Lung (tissue), 12 donors: ENCODE results near the gene LYRM2. TPM values are rescaled to one million over a fixed set of nuclear protein-coding genes. Genes with fewer than 3 reads are reported as not detected.

Experiments used
- ATAC-seq: fragments of 200-7000 bp; cut with Tn5 transposase; one replicate; pipeline ENCODE4 v1.9.1; 2020; ENCODE audit warnings: moderate number of reproducible peaks; ENCODE audit not compliant: insufficient read depth, low FRiP score
- DNase-seq, 3 donors: peaks; one replicate each; pipeline ENCODE4 v3.0.0-alpha.2; 2013 to 2017
- H3K27ac ChIP-seq, 2 donors: one replicate each; pipeline ENCODE4 v1.5.1; 2013; ENCODE audit warnings: mild to moderate bottlenecking in 2 of 2, moderate library complexity in 2 of 2, control low read depth in 1 of 2, inconsistent platforms in 1 of 2, low read depth in 1 of 2, low read length in 1 of 2
- H3K27me3 ChIP-seq, 3 donors: one replicate each; pipeline ENCODE4 v1.5.1; 2013; ENCODE audit warnings: low read length in 2 of 3; ENCODE audit not compliant: control insufficient read depth in 3 of 3, insufficient read depth in 3 of 3
- H3K36me3 ChIP-seq, 4 donors: one replicate each; pipeline ENCODE4 v1.5.1; 2013; ENCODE audit warnings: low read length in 4 of 4, mild to moderate bottlenecking in 1 of 4, moderate library complexity in 1 of 4; ENCODE audit not compliant: control insufficient read depth in 4 of 4, insufficient read depth in 4 of 4
- H3K4me1 ChIP-seq, 5 donors: one replicate each; pipeline ENCODE4 v1.5.1; 2013; ENCODE audit warnings: low read length in 5 of 5, mild to moderate bottlenecking in 2 of 5, moderate library complexity in 1 of 5; ENCODE audit not compliant: control insufficient read depth in 5 of 5, insufficient read depth in 5 of 5
- H3K4me3 ChIP-seq: one replicate; pipeline ENCODE4 v1.5.1; 2013; ENCODE audit warnings: mild to moderate bottlenecking, control low read depth, moderate library complexity
- H3K9ac ChIP-seq, 2 donors: one replicate each; pipeline ENCODE4 v1.5.1; 2013; ENCODE audit warnings: low read length in 2 of 2, control low read depth in 1 of 2; ENCODE audit not compliant: insufficient read depth in 1 of 2
- H3K9me3 ChIP-seq, 4 donors: one replicate each; pipeline ENCODE4 v1.5.1; 2013; ENCODE audit warnings: low read length in 3 of 4, mild to moderate bottlenecking in 1 of 4, moderate library complexity in 1 of 4; ENCODE audit not compliant: control insufficient read depth in 4 of 4, insufficient read depth in 3 of 4
- WGBS, 2 donors: extraction: QIAGEN DNeasy Blood & Tissue Kit; methylation state at CpG; one replicate each; pipeline ENCODE4 v1.1.7; 2013; 5-methylcytosine and 5-hydroxymethylcytosine counted together
- polyA plus RNA-seq, 2 donors: library from polyadenylated mRNA; stranded (reverse); fragments of 200-250 nt; gene quantifications; one replicate each; pipeline ENCODE4 v1.2.1, GENCODE V29; 2013
- total RNA-seq, 2 donors: library from RNA; depleted of rRNA in 1 of 2; stranded (reverse); fragments of >200 nt in 1 of 2; gene quantifications; one replicate each; pipeline ENCODE4 v1.2.1, GENCODE V29; 2014 to 2021
- TF ChIP-seq, protein P1 (sequence below): IDR thresholded peaks from 2 replicates; pipeline ENCODE4 v1.5.1; 2012; ENCODE audit warnings: mild to moderate bottlenecking; ENCODE audit errors: control extremely low read depth, extremely low read depth
- donor health status: control.
- donor health status: control.
- donor health status: Bipolar disorder and iron deficiency.
- donor health status: healthy.
- donor health status: DM: yes; HTN: yes; CAD: no.

The LYRM2 gene
- total and polyA plus RNA-seq, 4 donors, result 25.6 to 38.1 (median 27.1) TPM

DNA sequence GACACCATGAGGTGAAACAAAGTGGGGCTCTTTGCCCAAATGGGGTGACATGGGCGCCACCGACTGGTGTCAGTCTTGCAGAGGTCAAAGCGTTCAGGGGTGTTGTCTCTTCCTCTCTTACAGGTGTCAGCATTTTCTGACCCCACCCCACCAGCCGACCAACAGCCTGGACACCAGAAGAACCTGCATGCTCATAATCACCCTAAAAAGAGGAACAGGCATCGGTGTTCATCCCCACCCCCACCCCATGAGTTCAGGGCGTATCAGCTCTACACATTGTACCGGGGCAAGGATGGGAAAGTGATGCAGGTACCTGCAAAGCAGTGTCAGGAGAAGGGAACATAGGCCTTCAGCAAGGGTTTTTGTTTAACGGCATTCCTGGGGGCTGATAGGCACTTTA, 14.8 kb downstream of the LYRM2 start:
- DNase-seq, result no peak
- ATAC-seq, result no peak
- peaks cover 0 to 18% (median 6%) of the 10 kb centered on the region in 4 donors for H3K36me3 ChIP-seq
- no peak overlapping the region for H3K9ac ChIP-seq
- H3K27me3 ChIP-seq, result no peaks in the 10 kb centered on the region
- H3K27ac ChIP-seq, result no peak overlapping the region
- TF ChIP-seq, protein P1, sequence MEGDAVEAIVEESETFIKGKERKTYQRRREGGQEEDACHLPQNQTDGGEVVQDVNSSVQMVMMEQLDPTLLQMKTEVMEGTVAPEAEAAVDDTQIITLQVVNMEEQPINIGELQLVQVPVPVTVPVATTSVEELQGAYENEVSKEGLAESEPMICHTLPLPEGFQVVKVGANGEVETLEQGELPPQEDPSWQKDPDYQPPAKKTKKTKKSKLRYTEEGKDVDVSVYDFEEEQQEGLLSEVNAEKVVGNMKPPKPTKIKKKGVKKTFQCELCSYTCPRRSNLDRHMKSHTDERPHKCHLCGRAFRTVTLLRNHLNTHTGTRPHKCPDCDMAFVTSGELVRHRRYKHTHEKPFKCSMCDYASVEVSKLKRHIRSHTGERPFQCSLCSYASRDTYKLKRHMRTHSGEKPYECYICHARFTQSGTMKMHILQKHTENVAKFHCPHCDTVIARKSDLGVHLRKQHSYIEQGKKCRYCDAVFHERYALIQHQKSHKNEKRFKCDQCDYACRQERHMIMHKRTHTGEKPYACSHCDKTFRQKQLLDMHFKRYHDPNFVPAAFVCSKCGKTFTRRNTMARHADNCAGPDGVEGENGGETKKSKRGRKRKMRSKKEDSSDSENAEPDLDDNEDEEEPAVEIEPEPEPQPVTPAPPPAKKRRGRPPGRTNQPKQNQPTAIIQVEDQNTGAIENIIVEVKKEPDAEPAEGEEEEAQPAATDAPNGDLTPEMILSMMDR, result no peak
- H3K4me3 ChIP-seq, result no peak overlapping the region
- WGBS, 2 donors, result 85 to 88% methylated on average over 8 of the region's 8 CpGs
- no peaks in the 10 kb centered on the region for H3K9me3 ChIP-seq
- H3K4me1 ChIP-seq, result peaks cover 0 to 1% (median 0%) of the 10 kb centered on the region in 5 donors

DNA sequence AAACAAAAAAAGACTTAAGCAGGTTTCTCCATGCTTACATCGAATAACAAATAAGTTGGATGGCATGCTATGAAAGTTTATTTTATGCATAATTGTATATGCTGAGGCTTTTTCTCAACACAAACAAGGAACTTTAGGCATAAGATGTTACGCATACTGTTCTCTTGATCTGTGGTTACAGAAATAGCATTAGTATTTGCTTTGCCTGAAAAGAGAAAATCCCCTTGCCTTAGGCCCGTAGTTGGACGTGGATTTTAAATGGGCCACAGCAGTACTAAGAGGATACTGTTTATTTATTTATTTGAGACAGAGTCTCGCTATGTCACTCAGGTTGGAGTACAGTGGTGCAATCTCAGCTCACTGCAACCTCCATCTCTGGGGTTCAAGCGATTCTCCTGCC, 19.0 kb downstream of the LYRM2 start:
- Histone ChIP-seq H3K27me3 (no peaks in the 10 kb centered on the region), H3K9ac (no peak overlapping the region), H3K4me3 (no peak overlapping the region), H3K27ac (no peak overlapping the region), H3K9me3 (no peaks in the 10 kb centered on the region), H3K36me3 (peaks cover 0 to 13% (median 0%) of the 10 kb centered on the region in 4 donors), H3K4me1 (no peaks in the 10 kb centered on the region)
- DNase-seq (no peak), ATAC-seq (no peak)
- WGBS, 2 donors, result 94 to 95% methylated on average over 6 of the region's 6 CpGs
- TF ChIP-seq, protein P1, result no peak

DNA sequence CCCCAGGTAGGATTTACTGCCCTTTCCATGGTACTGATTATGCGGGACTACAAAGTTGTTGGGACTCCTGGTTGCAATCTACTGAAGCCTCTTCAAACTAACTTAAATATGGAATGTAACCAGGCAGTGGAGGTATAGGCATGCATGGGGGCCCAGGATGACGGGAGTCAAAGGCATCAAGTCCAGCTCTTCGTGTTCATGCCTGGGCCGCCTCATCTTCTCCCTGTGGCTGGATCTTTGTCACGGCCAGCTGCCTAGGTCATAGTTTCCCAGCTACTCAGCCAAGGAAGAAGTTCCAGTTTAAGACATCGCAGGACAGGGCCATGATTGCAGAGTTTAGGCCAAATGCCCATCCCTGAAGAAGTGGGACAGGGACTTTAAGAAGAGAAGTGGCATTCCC, 20.5 kb downstream of the LYRM2 start:
- 97 to 98% methylated on average over 6 of the region's 6 CpGs for WGBS, 2 donors
- Histone ChIP-seq H3K36me3 (peaks cover 0 to 11% (median 0%) of the 10 kb centered on the region in 4 donors), H3K4me1 (no peaks in the 10 kb centered on the region), H3K27ac (no peak overlapping the region), H3K27me3 (no peaks in the 10 kb centered on the region), H3K9ac (no peak overlapping the region), H3K4me3 (no peak overlapping the region), H3K9me3 (no peaks in the 10 kb centered on the region)
- no peak for DNase-seq
- ATAC-seq, result no peak
- TF ChIP-seq, protein P1, result no peak

DNA sequence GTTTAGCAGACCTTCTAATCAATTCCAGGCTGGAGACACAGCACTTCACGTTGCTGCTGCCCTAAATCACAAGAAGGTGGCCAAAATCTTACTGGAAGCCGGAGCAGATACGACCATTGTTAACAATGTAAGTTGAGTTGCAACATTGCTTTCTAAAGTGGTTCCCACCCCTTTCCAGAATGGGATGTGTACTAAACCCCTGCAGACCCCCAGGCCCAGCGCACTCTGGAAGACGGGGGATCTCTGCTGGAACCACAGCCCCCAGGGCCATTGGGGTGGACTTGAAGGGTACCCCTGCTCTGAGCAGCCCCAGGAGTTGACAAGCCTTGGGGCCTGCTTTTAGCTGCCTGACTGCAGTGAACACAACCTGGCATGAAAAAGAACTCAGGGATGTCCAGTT, 22.0 kb downstream of the LYRM2 start:
- Histone ChIP-seq H3K27ac (no peak overlapping the region), H3K4me3 (no peak overlapping the region), H3K36me3 (peaks cover 0 to 5% (median 0%) of the 10 kb centered on the region in 4 donors), H3K9ac (no peak overlapping the region), H3K4me1 (no peaks in the 10 kb centered on the region), H3K9me3 (no peaks in the 10 kb centered on the region), H3K27me3 (no peaks in the 10 kb centered on the region)
- WGBS, 2 donors, result 86 to 94% methylated on average over 5 of the region's 5 CpGs
- no peak for ATAC-seq
- TF ChIP-seq, protein P1, result no peak
- no peak for DNase-seq
